NOMO-1 treated with dmso at 0.1 percent for 144 hours (cell line): ENCODE measurements around the gene TMEM115.

ENCODE experiments used
- DNase-seq: peaks from one replicate; lab custom pipeline; 2025; ENCODE audit not compliant: unreplicated experiment; lab: John Stamatoyannopoulos, UW

Gene TMEM115

DNA sequence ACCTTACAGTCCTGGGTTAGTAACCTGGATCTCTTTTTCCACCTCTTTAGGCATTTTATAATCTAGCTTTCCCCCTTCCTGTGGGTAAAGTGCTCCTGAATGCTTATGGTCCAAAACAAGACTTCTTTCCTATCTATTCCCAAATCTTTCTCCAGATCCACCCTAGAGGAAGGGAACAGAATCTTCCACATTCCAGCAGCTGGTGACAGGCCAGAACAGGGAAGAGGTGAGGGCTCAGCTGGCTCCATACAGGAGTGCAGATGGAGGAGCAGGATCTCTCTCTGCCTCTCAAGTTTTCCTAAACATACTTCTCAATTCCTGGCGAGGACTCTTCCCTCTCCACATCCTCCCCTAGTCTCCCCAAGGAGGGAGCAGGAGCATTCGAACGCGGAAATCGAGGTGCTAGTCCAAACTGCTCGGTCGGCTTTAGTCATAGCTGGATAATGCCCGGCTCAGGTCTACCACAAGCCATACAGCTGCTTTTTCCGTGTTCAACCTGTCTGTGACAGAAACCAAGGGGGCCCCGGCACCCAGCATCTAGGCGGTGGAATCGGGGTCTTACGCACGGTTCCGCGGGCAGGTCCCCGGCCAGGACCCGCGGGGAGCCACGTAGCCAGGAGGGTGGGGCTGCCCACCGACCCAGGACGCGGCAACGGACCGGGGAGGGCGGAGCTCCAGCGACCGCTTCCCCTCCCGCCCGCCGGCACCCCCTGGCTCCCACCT lies 22.7 kb downstream of the TMEM115 start:
- DNase-seq, result no peak

DNA sequence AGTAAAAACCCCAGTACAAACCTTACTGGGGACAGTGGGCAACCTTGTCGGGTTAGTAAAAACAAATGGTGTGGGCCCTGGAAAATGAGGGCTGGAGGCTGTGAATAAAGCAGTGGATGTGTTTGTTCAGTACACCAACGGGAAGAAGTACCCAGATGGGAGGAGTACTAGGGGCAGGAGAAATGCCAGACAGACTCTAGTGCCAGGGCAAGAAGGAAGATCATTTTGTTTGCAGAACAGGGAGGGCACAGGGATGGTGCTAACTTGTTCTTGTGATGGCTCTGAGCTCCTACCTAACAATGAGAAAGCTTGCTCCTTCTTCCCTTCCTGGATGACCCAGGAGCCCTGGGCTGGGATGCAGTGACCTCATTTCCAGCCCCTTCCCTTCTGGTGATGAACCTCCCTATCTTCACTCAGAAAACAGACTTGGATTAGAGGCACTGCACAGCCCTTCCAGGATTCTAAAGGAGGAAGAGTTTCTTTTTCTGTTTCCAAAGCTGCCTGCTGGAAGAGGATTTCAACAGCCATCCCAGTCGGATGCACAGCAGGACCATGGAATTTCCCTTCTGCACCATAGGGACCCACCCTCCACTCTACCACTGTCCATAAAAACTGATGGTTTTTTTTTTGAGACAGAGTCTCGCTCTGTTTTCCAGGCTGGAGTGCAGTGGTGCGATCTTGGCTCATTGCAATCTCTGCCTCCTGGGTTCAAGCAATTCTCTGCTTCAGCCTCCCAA lies 24.8 kb downstream of the TMEM115 start:
- no peak for DNase-seq

DNA sequence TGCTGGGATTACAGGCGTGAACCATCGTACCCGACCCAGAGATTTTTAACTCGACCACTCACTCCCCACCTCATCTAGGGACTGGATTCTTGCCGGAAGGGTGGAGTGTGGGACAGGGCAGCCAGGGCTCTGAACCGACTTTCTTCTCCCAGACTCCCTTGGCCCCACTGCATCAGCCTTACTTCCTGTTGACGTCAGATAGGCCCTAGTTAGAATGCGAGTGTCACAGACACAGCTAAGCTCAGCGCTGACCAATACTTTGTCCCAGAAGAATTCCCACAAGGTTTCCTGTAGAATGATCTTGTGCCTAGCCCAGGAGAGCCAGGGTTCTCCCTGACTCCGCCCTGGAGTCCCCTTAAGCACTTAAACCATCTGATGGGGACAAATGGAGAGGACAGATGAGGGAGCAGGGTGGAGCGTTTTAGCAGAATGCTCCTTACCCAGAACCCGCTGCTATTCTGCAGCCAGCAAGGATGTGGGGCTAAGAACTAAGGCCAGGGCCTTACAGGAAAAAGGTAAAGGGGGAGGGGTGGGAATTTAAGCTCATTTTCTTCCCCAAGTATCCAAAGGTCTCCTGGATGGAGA lies 25.5 kb downstream of the TMEM115 start:
- DNase-seq, result no peak

DNA sequence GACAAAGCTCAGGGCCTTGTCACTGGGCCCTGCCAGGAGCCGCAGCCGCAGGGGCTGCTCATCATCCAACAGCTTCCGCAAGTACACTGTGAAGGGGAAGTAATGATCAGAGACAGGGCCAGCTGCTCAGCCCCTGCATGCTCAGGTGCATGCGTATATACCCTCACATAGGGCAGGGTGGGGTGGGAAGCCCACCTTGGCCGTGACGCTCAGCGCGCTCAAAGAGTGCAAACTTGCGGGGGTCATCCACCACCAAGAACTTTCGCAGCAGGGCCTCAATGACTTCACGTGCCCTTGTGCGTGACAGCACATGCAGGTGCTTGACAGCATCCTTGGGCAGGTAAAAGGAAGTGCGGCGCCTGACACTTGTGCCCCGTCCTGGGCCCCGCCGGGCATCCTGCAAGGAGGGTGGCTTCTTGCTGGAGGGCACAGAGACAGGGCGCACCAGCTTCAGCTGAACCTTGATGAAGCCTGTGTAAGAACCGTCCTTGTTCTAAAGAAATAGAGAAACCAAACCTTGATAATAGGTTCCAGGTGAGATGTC lies 27.9 kb downstream of the TMEM115 start:
- DNase-seq, result no peak

DNA sequence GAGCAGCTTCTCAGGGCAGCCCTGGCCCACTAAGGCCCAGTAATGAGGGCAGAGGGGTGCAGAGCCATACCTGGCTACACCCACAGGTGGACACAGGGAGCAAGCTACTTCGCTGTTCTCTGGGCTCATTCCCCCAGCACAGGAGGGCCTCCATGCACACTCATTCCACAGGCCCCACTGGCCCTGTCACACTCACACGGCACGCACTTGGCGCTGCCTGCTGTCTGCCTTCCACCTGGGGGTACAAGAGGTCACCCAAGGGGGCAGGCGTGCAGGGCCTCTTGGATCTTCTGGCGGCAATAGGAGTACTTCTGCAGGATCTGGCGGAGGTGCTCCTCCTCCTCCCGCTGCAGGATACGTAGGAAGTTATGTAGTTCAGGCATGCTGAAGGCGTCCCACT lies 29.0 kb downstream of the TMEM115 start:
- DNase-seq, result no peak

DNA sequence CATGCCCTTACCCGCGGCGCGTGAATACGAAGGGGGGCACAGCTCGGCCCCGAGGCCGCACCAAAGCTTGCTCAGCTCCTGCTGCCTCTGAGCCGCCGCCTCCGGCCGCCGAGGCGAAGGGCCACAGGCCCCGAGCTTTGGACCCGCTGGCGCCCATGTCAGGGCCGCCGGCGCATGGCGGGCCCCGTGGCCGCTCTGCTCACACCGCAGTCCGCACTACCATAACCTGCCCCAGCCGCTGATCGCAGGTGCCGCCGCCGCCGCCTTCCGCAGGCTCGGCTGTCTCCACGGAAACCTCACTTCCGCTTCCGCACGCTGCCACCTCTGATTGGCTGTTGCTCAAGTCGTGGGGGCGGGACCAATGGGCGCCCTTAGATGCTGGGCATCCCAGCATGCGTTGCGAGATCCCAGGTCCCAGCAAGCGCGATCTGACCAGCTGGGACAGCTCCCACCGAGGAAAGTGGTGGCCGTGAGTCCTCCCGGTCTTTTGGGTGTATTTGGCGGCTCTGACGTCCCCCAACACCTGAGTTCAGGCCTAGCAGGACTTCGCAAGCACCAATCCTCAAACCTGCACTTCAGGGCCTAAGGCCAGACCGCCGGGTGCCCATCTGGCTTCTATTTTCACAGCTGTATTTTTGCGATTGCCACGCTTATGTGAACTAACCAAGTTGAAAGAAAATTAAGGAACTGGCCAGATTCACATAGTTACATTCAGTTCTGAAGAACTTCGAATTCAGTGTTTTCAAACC lies 31.2 kb downstream of the TMEM115 start, which contains the start of gene TUSC2:
TUSC2 (minus strand) TSS at position 281 of the 749 bp plus-strand sequence; CDS start at position 157, 124 bp downstream.
- peak; percentile 92 for DNase-seq

DNA sequence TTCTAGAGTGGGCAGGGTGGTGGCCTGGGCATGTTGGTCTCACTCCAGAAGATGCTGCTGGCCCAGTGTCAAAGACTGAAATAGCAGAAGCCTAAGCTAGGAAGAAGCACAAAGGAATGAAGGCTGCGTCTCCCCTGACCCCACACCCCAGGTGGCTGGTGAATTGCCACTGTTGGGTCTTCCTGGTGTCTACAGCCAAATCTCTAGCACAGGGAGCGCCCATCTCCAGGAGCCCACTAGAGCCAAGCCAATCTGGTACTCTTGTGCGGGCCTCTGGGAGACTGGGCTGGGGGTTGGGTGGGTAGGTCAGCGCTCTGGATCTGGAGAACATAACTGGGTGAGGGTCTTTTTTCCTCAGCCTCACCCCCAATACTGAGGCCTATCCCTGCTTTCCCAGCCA lies 32.2 kb downstream of the TMEM115 start:
- DNase-seq, result no peak

DNA sequence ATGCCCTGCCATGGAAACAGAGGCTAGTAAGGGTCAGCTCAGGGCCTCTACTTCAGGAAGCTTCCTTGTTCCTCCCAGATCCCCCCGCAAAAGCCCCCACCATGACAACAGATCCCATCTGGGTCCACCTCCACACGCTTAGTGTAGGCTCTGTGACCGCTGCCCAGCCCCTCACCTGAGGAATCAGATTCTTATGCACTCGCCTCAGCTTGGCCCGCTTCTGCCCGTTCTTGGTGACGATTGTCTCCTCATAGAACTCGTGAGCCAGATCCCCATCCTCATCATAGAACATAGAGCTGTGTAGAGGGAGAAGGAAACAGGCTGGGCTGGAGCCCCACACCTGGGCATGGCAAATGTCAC lies 33.2 kb downstream of the TMEM115 start:
- DNase-seq, result no peak

DNA sequence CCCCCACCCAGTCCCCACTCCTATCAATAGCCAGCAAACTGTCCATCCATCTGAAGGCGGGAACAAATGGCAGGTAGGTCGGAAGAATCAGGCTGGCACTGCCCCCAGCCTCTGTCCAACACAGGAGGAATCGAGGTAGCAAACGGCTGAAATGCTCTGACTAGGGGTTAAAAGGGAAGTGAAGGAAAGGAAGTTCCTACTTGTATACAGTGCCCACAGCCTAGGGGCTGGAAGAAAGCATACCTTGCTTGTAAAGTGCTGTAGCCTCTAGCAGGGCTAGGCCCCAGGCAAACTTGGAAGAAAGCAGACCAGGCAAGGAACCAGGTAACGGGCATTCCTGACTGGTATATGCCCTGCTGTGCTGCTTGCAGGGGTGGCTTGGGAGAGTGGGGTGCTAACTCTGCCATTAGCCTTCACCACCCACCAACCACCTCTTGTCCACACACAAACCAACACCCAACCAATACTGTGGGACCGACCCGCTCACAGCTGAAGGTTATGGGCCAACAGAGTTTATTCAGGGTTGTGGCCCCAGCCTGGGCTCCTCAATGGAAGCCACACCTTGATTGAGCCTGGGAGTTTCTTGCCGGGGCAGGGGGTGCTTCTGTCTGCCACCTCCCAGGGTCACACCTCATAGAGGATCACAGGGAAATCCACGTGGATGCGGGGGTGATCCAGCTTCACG lies 33.7 kb downstream of the TMEM115 start:
- no peak for DNase-seq

DNA sequence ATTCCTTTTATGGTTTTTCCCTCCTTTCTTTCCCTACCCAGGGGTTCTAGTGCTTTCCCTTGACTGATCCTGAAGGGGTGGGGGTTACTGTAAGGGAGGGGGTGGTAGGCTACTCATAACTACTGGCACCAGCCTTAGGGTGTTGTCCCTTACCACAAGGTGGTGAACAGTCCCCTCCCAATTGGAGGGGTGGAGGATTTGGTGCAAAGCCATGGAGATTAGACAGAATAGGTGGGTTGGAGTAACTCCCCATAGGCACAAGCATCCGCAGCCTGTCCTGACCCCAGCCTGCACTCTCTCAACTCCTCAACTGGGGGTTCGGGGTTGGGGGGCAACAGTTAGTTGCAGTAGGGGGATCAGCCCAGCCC lies 34.2 kb downstream of the TMEM115 start:
- no peak for DNase-seq

DNA sequence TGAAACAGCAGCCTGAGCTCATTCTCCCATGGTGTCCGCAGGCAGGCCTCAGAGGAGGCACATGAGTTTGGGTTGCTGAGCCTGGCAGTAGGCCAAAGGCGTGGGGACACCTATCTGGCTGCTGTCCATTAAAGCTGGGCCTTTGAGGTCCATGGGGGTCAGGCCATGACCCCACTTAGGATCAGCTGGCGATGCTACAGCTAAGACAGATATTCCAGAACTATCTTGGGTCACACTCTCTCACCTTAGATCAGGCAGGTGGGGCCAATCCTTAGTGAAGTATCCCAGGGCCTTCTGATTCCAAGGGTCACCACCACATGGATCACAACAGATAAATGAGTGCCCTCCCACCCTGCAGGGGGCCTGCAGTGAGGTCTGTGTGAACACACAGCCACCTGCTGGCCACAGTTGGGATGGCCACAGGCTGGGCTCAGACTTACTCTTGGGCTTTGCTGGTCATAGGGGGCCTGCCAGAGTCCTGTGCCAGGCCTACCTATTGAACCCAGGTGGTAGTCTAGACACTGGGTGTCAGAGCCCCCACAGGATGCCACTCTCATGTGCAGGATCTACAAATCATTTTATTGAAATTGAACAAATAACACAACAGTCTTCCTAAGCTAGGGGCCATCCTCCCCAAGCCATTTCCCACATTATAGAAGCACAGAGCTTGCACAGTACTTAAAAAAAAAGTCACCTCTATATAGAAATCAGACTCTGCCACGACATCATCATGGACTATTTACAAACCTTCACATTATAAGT lies 34.8 kb downstream of the TMEM115 start:
- peak; percentile 46 for DNase-seq

DNA sequence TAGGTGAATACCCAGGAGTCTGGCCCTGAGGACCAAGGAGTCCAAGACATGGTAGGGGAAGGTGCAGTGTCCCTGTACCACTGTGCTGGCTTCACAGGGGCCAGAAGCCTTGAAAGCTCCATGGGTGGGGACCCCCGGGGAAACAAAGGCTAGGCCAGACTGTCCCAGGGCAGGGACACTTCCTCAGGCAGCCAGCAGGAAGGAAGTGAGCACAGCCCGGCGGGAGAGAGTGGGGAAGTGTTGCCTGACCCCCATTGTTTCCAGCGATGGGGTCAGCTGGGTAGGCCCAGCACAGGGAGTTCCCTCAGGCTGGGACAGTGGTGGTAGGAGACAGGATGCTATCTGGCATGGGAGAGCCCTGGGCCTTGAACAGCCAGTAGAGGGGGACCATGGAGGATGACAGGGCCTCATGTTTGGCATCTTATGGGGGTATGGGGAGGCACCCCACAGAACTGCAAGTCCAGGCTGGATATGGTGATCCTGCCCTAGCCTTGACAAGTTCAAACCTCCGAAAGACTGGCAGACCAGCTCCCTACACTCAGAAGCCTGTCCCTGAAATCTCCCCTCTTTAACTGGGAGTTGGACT lies 35.6 kb downstream of the TMEM115 start:
- no peak for DNase-seq

DNA sequence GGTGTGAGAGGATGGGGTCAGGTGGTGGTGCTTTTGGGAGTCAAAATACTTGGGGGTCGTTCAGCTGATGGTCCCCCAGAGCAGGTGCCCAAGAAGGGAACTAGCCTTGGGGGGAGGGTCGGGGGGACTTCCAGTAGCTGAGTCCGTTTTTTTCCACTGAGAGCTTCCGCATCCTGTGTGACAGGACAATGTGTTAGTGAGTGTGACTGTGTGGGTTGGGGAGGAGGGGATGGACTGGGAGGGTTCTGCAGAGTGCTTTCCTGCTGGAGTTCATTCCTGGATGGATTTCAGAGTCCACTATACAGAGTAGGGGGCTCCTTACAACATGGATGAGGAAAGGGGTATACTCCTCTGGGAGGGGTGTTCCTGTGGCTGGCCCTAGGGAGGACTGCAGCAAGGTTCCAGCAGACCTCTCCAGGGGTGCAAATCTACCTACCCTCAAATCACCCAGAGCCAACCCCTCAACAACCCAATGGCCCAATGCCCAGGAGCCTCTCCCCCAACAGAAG lies 36.2 kb downstream of the TMEM115 start:
- no peak for DNase-seq

DNA sequence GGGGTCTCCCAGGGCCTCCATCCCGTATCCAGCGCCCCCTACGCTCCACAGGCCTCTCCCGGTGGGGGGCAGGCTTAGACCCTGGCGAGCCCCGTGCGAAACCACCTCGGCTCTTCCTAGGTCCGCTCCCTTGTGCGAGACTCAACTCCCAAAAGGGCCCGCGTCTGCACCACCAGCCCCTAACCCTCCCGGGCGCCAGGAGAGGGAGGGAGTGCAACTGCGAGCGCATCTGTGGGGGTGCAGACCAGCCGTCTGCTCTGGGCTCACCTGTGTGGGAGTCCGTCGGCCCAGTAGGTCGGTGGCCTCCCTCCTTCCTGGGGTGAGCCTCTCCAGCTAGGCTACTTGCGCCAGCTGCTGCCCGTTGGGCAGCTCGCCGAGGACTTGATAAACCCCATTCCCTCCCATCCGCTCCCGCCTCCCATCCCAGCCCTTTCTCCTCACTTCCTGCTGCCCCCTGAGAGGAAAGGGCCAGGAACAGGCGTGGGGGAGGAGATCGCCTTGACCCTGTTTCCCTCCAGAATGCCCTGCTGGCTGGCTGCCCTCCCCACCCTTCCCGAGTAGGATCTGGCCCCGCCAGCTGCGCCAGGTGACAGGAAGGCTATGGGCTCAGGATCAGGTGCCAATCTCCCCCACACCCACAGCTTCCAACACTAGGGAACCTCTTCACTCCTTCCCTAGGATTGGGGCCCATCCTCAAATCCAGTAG lies 36.8 kb downstream of the TMEM115 start, which contains the start of gene HYAL2:
HYAL2 (minus strand) TSS at position 360 of the 706 bp plus-strand sequence. CDS start 2,256 bp downstream, outside the sequence.
- no peak for DNase-seq

DNA sequence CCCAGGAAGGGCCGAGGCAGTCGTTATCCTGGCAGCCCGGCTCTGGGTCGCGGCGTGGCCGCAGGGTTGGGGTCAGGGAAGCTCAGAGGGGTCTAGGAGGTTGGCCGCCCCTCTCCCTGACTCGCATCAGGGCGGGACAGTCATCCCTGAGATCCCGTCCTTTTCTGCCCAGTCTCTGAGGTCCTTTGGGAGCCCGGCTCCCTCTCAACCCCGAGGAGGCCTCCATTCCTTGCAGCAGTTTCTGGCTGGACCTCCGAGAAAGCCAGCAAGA lies 37.3 kb downstream of the TMEM115 start:
- no peak for DNase-seq

DNA sequence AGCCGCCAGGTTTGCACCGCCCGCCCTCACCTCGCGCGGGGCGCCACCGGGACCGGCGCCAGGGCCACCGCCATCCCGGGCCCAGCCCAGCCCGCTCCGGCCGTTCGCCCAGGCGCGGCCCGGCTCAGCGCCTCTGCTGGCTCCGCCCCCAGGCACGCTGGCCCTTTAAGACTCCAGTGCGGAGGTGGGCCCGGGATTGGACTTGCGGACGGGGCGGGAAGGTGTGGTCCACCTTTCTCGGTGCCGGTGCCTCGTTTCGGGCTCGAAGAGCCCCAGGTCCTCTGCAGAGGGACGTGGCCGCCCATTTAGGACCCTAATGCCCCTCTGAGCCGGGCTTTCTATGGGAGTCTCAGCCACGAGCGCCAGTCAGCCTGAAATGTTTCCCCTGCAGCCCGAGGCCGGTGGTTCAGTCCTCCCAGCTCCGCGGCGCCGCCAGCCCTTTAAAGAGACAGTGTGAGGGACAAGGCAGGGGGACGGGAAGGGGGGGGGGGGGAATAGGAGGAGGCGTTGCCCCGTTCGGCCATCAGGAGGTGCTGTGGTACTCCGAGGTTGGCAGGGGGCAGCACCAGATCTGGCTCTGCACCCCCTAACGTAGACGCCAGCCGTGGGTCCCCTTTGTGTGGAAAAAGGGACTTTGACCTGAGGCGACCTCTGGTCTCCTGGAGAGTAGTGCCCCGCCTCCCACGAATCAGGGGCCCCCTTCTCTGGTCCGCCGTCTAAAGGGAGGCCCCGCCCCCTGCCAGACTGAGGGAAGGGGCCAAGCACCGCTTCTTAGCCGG lies 37.8 kb downstream of the TMEM115 start:
- peak; percentile 87 for DNase-seq

DNA sequence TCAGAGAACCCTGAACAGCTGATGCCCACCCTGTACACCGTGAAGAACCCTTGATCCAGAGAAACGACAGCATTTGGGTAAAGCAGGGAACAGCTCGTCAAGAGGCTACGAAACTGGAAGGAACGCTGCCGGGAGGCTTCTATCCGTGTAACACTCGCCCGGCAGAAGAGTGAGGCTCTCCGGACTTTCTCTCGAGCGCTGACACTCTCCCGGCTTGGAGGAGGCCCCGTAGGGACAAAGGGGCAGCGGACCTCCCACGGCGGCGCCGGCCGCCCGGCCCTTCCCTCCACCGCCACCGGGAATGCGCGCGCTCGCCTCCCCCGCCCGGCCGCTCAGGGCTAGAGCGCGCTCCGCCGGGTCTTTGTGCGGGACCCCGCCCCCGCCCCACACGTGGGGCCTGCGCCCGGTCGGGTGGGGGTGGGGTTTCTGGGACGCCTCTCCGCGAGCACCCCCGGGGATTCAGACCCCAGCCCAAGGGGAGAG lies 38.4 kb downstream of the TMEM115 start:
- DNase-seq, result no peak
